ENCODE results near the gene FGD5.

FGD5 gene

DNA sequence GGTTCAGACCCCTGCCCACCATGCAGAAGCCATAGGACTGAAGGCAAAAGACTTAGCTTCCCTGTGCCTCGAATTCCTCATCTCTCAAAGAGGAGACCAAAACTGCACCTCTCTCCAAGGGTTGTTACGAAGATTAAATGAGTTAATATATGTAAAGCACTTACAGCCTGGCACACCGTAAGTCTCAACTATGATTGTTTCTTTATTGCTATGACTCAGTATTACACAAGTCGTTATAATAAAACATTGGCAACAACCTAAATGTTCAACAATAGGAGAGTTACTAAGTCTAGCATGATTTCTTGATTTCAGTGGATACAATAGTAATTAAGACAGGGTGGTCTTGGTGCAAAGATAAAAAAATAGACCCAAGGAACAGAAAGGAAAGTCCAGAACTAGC is 19.6 kb upstream of the FGD5 start:
- Histone ChIP-seq H3K36me3 (no peaks in the 10 kb centered on the region), H3K4me3 (ENCODE audit: low read depth in 1 of 2, low read length in 1 of 2) (no peak overlapping the region), H3K9me3 (no peaks in the 10 kb centered on the region), H3K27me3 (peaks cover 42% of the 10 kb centered on the region), H3K27ac (no peak overlapping the region), H3K4me1 (ENCODE audit: control insufficient read depth in 1 of 2, insufficient read depth in 1 of 2, low read depth in 1 of 2, low read length in 1 of 2) (no peaks in the 10 kb centered on the region)
- TF ChIP-seq, protein P1, sequence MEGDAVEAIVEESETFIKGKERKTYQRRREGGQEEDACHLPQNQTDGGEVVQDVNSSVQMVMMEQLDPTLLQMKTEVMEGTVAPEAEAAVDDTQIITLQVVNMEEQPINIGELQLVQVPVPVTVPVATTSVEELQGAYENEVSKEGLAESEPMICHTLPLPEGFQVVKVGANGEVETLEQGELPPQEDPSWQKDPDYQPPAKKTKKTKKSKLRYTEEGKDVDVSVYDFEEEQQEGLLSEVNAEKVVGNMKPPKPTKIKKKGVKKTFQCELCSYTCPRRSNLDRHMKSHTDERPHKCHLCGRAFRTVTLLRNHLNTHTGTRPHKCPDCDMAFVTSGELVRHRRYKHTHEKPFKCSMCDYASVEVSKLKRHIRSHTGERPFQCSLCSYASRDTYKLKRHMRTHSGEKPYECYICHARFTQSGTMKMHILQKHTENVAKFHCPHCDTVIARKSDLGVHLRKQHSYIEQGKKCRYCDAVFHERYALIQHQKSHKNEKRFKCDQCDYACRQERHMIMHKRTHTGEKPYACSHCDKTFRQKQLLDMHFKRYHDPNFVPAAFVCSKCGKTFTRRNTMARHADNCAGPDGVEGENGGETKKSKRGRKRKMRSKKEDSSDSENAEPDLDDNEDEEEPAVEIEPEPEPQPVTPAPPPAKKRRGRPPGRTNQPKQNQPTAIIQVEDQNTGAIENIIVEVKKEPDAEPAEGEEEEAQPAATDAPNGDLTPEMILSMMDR (IDR thresholded peaks at IDR 0.05) = no peak

DNA sequence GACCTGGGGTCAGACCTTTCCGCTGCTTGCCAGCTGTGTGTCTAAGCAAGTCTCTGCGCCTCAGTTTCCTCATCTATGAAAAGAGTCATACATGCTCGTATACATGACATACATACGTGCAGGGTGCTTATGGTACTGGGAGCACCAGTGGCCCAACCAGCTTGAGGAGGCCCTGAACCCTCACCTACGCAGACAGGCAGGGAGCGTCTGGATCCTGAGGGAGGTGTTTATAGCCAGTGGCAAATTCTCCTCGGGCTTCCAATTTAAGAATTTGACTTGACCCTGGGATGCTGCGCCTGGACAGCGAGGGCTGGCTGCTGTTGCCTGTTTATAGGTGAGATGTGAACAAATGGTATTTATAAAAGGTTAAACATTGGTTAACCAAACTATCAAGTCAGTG is 17.7 kb upstream of the FGD5 start:
- Histone ChIP-seq H3K4me3 (ENCODE audit: low read depth in 1 of 2, low read length in 1 of 2) (no peak overlapping the region), H3K27me3 (peaks cover 51% of the 10 kb centered on the region), H3K4me1 (ENCODE audit: control insufficient read depth in 1 of 2, insufficient read depth in 1 of 2, low read depth in 1 of 2, low read length in 1 of 2) (no peaks in the 10 kb centered on the region), H3K36me3 (no peaks in the 10 kb centered on the region), H3K27ac (no peak overlapping the region), H3K9me3 (no peaks in the 10 kb centered on the region)
- TF ChIP-seq, protein P1 (IDR thresholded peaks at IDR 0.05) = no peak

DNA sequence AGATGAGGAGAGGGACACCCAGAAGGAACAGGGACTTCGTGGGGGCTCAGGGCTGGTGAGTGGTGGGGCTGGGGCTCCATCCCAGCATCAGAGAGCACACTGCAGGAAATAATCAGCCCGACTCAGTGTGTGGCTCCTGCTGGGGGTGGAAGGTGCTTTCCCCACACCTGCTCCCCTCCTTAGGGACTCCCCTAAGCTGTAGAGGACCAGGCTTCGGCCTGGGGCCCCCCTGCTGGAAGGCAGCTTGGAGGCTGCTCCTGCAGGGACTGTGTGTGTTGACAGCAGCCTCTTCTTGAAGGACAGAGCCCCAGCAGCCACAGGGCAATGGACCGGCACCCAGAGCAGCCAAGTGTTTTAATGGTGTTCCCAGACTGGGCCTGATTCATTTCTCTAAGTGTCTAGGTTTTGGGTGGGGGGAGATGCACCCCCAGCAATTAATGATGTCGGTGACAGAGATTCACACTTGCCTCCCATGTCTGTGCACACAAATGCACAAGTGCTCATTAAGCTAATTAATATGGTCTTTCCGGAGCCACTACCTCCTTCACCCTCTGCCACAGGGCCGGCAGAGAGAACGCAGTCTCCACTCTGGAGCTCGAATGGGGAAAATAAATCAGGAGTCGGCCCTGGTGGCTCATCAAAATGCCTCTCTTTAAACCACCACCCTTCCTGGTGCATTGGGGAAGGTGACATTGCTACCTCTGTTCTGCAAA is 16.9 kb upstream of the FGD5 start:
- no peaks in the 10 kb centered on the region for H3K9me3 ChIP-seq
- H3K36me3 ChIP-seq = no peaks in the 10 kb centered on the region
- no peak overlapping the region for H3K27ac ChIP-seq
- no peaks in the 10 kb centered on the region for H3K4me1 ChIP-seq (ENCODE audit: control insufficient read depth in 1 of 2, insufficient read depth in 1 of 2, low read depth in 1 of 2, low read length in 1 of 2)
- TF ChIP-seq, protein P1 (IDR thresholded peaks at IDR 0.05) = no peak
- no peak overlapping the region for H3K4me3 ChIP-seq (ENCODE audit: low read depth in 1 of 2, low read length in 1 of 2)
- peaks cover 55% of the 10 kb centered on the region for H3K27me3 ChIP-seq

DNA sequence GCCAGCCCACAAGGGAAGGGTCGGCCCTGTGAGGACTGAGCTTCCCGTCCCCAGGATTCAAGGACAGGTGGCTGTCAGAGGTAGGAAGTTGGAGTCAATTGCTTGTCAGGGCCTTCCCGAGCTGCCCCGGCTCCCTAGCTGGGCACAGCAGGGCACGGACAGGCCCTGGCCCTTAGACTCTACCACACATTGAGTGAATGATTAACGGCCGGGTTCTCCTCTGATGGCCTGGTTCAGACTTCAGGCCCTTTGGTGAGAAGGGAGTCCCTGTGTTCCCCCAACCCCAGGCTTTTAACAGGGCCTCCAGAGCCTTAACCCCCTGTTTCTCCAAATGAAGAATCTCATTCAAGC is 16.4 kb upstream of the FGD5 start:
- Histone ChIP-seq H3K27ac (no peak overlapping the region), H3K36me3 (no peaks in the 10 kb centered on the region), H3K27me3 (peaks cover 59% of the 10 kb centered on the region), H3K4me1 (ENCODE audit: control insufficient read depth in 1 of 2, insufficient read depth in 1 of 2, low read depth in 1 of 2, low read length in 1 of 2) (no peaks in the 10 kb centered on the region), H3K4me3 (ENCODE audit: low read depth in 1 of 2, low read length in 1 of 2) (no peak overlapping the region), H3K9me3 (no peaks in the 10 kb centered on the region)
- TF ChIP-seq, protein P1 (IDR thresholded peaks at IDR 0.05) = no peak

DNA sequence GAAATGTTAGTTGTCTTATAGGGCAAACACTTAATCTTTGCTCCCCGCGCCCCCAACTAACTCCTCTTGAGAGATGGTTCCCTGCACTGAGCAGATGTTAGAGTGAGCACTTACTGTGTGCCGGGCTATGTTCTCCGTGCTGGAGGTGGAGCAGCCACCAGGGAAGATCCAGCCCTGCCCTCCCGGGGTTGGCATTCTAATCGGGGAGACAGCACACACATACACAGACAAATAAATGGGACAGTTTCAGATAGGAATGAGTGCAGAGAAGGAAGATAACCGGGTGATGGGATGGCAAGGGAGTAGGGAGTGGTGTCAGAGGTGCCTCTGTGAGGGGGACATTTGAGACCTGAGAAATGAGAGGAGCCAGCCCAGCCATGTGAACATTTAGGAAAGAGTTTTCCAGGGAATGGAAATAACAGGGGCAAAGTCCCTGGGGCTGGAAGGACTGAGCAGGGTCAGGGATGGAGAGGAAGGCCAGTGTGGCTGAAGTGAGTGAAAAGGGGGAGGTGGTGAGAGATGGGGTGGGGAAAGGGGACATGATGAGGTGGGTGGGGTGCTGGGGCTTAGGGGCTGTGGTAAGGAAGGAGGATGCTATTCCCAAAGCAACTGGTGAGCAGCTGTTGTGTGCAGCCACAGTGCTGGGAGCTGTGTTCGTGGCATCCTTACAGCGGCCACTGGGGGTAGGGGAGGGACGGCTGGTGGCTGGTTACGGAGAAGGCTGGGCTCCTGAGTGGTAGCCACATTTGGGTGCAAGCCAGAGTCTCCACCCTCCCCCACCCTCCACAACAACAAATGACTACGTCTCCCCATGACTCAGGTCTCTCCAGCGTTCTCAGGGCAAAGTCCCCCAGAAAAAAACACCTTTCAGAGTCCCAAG is 15.4 kb upstream of the FGD5 start:
- H3K27me3 ChIP-seq = peaks cover 69% of the 10 kb centered on the region
- no peaks in the 10 kb centered on the region for H3K36me3 ChIP-seq
- TF ChIP-seq, protein P1 (IDR thresholded peaks at IDR 0.05) = no peak
- H3K4me3 ChIP-seq (ENCODE audit: low read depth in 1 of 2, low read length in 1 of 2) = no peak overlapping the region
- H3K27ac ChIP-seq = no peak overlapping the region
- H3K9me3 ChIP-seq = no peaks in the 10 kb centered on the region
- no peaks in the 10 kb centered on the region for H3K4me1 ChIP-seq (ENCODE audit: control insufficient read depth in 1 of 2, insufficient read depth in 1 of 2, low read depth in 1 of 2, low read length in 1 of 2)
